ENCODE data around the gene ZNF324. TPM values are rescaled to one million over a fixed set of nuclear protein-coding genes. Genes with fewer than 3 reads are reported as not detected.
A peak's percentile ranks its signal among the peaks of the same experiment; 100 is the strongest.

ZNF324 gene
- total and polyA plus RNA-seq, 3 experiments from 2014 or later, result 13.9 to 21.0 (median 19.8) TPM

DNA sequence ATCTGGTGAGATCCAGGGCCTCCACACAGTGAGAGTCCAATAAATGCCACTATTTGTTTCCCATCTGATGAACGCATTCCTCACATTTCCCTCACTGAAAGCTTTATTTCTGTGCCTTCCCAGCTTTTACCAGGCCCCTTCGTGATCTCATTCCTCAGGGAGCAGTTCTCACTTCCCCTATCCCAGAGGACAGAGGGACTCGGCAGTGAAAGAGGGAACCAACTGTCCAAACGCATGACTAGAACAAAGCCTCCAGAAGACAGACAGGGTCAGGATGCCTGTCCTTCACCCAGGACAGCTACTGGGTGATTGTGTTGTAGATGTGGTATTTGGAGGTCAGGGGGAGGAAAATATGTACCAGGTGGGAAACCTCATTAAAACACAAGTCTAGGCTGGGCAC, 54.8 kb downstream of the ZNF324 start:
- H3K9me3 Mint-ChIP-seq, result peaks cover 0 to 2% (median 0%) of the 10 kb centered on the region in 5 donors
- peaks cover 0 to 13% (median 0%) of the 10 kb centered on the region in 3 donors for H3K36me3 Mint-ChIP-seq
- no peak for DNase-seq
- Histone ChIP-seq H3K27me3 (ENCODE audit: insufficient read depth, low read length, poor library complexity, severe bottlenecking) (no peaks in the 10 kb centered on the region), H3K27ac (ENCODE audit: low read depth, low read length) (no peak overlapping the region), H3K4me1 (ENCODE audit: insufficient read depth, low read length) (peaks cover 20% of the 10 kb centered on the region), H3K9me3 (ENCODE audit: low read length) (no peaks in the 10 kb centered on the region), H3K4me3 (ENCODE audit: low read length) (no peak overlapping the region), H3K36me3 (ENCODE audit: insufficient read depth, low read length) (no peaks in the 10 kb centered on the region)
- H3K4me3 Mint-ChIP-seq, result peak overlapping the region in 3 of 7 donors; percentile 23 to 63 (median 46)
- peak overlapping the region in 4 of 8 donors; percentile 15 to 78 (median 50) for H3K27ac Mint-ChIP-seq
- ChIA-PET POLR2A (interaction anchor here (0.6 to 2.6 kb wide), 3 partner anchors 23 to 51 kb away, joined by 3 to 28 read pairs (median 17); partner anchors contain the start of genes MZF1 and TRIM28), CTCF (interaction anchor here (3.7 to 7.4 kb wide), 4 partner anchors 22 to 59 kb away, joined by 24 to 77 read pairs (median 37); partner anchors contain the start of genes CHMP2A, MZF1 and TRIM28)
- peaks cover 0 to 2% of the 10 kb centered on the region in 2 donors for H3K27me3 Mint-ChIP-seq
- peaks cover 26 to 35% (median 29%) of the 10 kb centered on the region in 3 donors for H3K4me1 Mint-ChIP-seq

- Mint-ChIP-seq H3K27me3 (peaks cover 0 to 2% of the 10 kb centered on the region in 2 donors), H3K4me3 (peak overlapping the region in 2 of 7 donors; percentile 6 to 8), H3K36me3 (peaks cover 0 to 9% (median 0%) of the 10 kb centered on the region in 3 donors), H3K9me3 (peaks cover 0 to 2% (median 0%) of the 10 kb centered on the region in 5 donors), H3K27ac (peak overlapping the region in 2 of 8 donors; percentile 58 to 78), H3K4me1 (peaks cover 26 to 29% (median 28%) of the 10 kb centered on the region in 3 donors)
- Histone ChIP-seq H3K27me3 (ENCODE audit: insufficient read depth, low read length, poor library complexity, severe bottlenecking) (no peaks in the 10 kb centered on the region), H3K9me3 (ENCODE audit: low read length) (no peaks in the 10 kb centered on the region), H3K36me3 (ENCODE audit: insufficient read depth, low read length) (no peaks in the 10 kb centered on the region), H3K27ac (ENCODE audit: low read depth, low read length) (no peak overlapping the region), H3K4me1 (ENCODE audit: insufficient read depth, low read length) (peaks cover 20% of the 10 kb centered on the region), H3K4me3 (ENCODE audit: low read length) (no peak overlapping the region)
- ChIA-PET CTCF (interaction anchor here (4.6 to 7.4 kb wide), 2 partner anchors 21 to 58 kb away, joined by 29 to 77 read pairs; partner anchors contain the start of gene TRIM28), POLR2A (interaction anchor here (0.7 kb wide), 1 partner anchor 26 kb away, joined by 4 read pairs; no protein-coding TSS in a partner anchor)
- DNase-seq, result no peak
Measured at GRCh38 chr19:58522709-58523108, 55.8 kb downstream of the ZNF324 start.

Other genes with a start within 250 kb of the ZNF324 start
- 10 to 100 TPM; 51.8 to 56.8 TPM for gene ZNF544, start 238.2 kb upstream of the ZNF324 start, total RNA-seq
- gene ZNF544, start 238.2 kb upstream of the ZNF324 start, polyA plus RNA-seq, result 29.2 TPM
- 1 to 10 TPM; 4.4 to 4.5 TPM for gene ZNF8, start 188.1 kb upstream of the ZNF324 start, total RNA-seq
- 1.0 TPM for gene ZNF8, start 188.1 kb upstream of the ZNF324 start, polyA plus RNA-seq
- gene ERVK3-1, start 161.7 kb upstream of the ZNF324 start, total RNA-seq, result 100 to 1,000 TPM; 100 to 102 TPM
- gene ERVK3-1, start 161.7 kb upstream of the ZNF324 start, polyA plus RNA-seq, result 84.6 TPM
- 1 to 10 TPM; 5.3 to 5.7 TPM for gene ZSCAN22, start 140.1 kb upstream of the ZNF324 start, total RNA-seq
- 2.7 TPM for gene ZSCAN22, start 140.1 kb upstream of the ZNF324 start, polyA plus RNA-seq
- gene A1BG, start 113.6 kb upstream of the ZNF324 start, total RNA-seq, result 10 to 100 TPM; 16.8 to 18.1 TPM
- 70.8 TPM for gene A1BG, start 113.6 kb upstream of the ZNF324 start, polyA plus RNA-seq
- 1 to 10 TPM; 1.7 TPM for gene ZNF497, start 104.3 kb upstream of the ZNF324 start, total RNA-seq
- gene ZNF497, start 104.3 kb upstream of the ZNF324 start, polyA plus RNA-seq, result 1.0 TPM
- 1 to 10 TPM; 1.8 to 2.3 TPM for gene ZNF837, start 86.0 kb upstream of the ZNF324 start, total RNA-seq
- gene ZNF837, start 86.0 kb upstream of the ZNF324 start, polyA plus RNA-seq, result 4.6 TPM
- gene RPS5, start 79.8 kb upstream of the ZNF324 start, total RNA-seq, result 1,000 to 10,000 TPM; 1,588 to 1,639 TPM
- 1,069 TPM for gene RPS5, start 79.8 kb upstream of the ZNF324 start, polyA plus RNA-seq
- under 1 TPM; 0.28 to 0.78 TPM for gene RNF225, start 71.4 kb upstream of the ZNF324 start, total RNA-seq
- not detected for gene RNF225, start 71.4 kb upstream of the ZNF324 start, polyA plus RNA-seq
- gene ZNF584, start 58.4 kb upstream of the ZNF324 start, total RNA-seq, result 10 to 100 TPM; 20.9 to 22.6 TPM
- 7.5 TPM for gene ZNF584, start 58.4 kb upstream of the ZNF324 start, polyA plus RNA-seq
- 1 to 10 TPM; 4.9 to 5.2 TPM for gene ZNF132, start 26.9 kb upstream of the ZNF324 start, total RNA-seq
- 0.97 TPM for gene ZNF132, start 26.9 kb upstream of the ZNF324 start, polyA plus RNA-seq
- 10 to 100 TPM; 11.3 TPM for gene ZNF324B, start 15.5 kb upstream of the ZNF324 start, total RNA-seq
- 2.9 TPM for gene ZNF324B, start 15.5 kb upstream of the ZNF324 start, polyA plus RNA-seq
- 1 to 10 TPM; 5.9 to 7.2 TPM for gene ZNF446, start 9.3 kb downstream of the ZNF324 start, total RNA-seq
- gene ZNF446, start 9.3 kb downstream of the ZNF324 start, polyA plus RNA-seq, result 3.8 TPM
- 10 to 100 TPM; 16.1 to 19.1 TPM for gene SLC27A5, start 44.9 kb downstream of the ZNF324 start, total RNA-seq
- gene SLC27A5, start 44.9 kb downstream of the ZNF324 start, polyA plus RNA-seq, result 25.9 TPM
- gene ZBTB45, start 52.7 kb downstream of the ZNF324 start, total RNA-seq, result 10 to 100 TPM; 15.0 to 16.1 TPM
- 4.8 TPM for gene ZBTB45, start 52.7 kb downstream of the ZNF324 start, polyA plus RNA-seq
- gene TRIM28, start 77.0 kb downstream of the ZNF324 start, total RNA-seq, result 100 to 1,000 TPM; 705 to 715 TPM
- 57.5 TPM for gene TRIM28, start 77.0 kb downstream of the ZNF324 start, polyA plus RNA-seq
- 10 to 100 TPM; 88.8 to 89.7 TPM for gene CHMP2A, start 88.0 kb downstream of the ZNF324 start, total RNA-seq
- 198 TPM for gene CHMP2A, start 88.0 kb downstream of the ZNF324 start, polyA plus RNA-seq
- 100 to 1,000 TPM; 182 to 191 TPM for gene UBE2M, start 91.5 kb downstream of the ZNF324 start, total RNA-seq
- gene UBE2M, start 91.5 kb downstream of the ZNF324 start, polyA plus RNA-seq, result 22.5 TPM
- 10 to 100 TPM; 14.0 to 14.8 TPM for gene MZF1, start 106.3 kb downstream of the ZNF324 start, total RNA-seq
- gene MZF1, start 106.3 kb downstream of the ZNF324 start, polyA plus RNA-seq, result 10.3 TPM